ACHN (cell line): Measurements from ENCODE around the gene RITA1.

Experiments
- DNase-seq: peaks from one replicate; pipeline ENCODE4 v3.0.0-alpha.2; 2015
- in situ Hi-C: cut with HindIII; loops from 2 replicates; pipeline ENCODE4 v1.10.0; 2017; ENCODE audit warnings: low sequenced_read_pairs, low pct_ligation_motif_present, low pct_unique_long_range_greater_than_20kb

The RITA1 gene

GRCh38 chr12:113152196-113152834 is 33.2 kb upstream of the RITA1 start:
- in situ Hi-C loops: loop anchor here (25.0 kb wide), 1 partner anchor 90 kb away; the partner anchor contains the start of gene DTX1
- no peak for DNase-seq

- peak; percentile 93 for DNase-seq
- in situ Hi-C loops: loop anchor here (25.0 kb wide), 1 partner anchor 91 kb away; the partner anchor contains the start of gene DTX1
Observed at GRCh38 chr12:113152835-113153814, 32.4 kb upstream of the RITA1 start.

GRCh38 chr12:113154351-113154973 is 31.1 kb upstream of the RITA1 start:
- DNase-seq: peak; percentile 47
- in situ Hi-C loops: loop anchor here (25.0 kb wide), 1 partner anchor 92 kb away; the partner anchor contains the start of gene DTX1

GRCh38 chr12:113155060-113155459 is 30.5 kb upstream of the RITA1 start:
- DNase-seq: no peak
- in situ Hi-C loops: loop anchor here (25.0 kb wide), 1 partner anchor 93 kb away; the partner anchor contains the start of gene DTX1

- in situ Hi-C loops: loop anchor here (25.0 kb wide), 1 partner anchor 93 kb away; the partner anchor contains the start of gene DTX1
- DNase-seq: no peak
Observed at GRCh38 chr12:113155646-113156045, 29.9 kb upstream of the RITA1 start.

GRCh38 chr12:113157218-113157859 is 28.2 kb upstream of the RITA1 start:
- in situ Hi-C loops: loop anchor here (25.0 kb wide), 1 partner anchor 95 kb away; the partner anchor contains the start of gene DTX1
- DNase-seq: no peak

GRCh38 chr12:113158439-113159203 is 26.9 kb upstream of the RITA1 start:
- no peak for DNase-seq
- in situ Hi-C loops: loop anchor here (25.0 kb wide), 1 partner anchor 96 kb away; the partner anchor contains the start of gene DTX1

- in situ Hi-C loops: loop anchor here (25.0 kb wide), 1 partner anchor 98 kb away; the partner anchor contains the start of gene DTX1
- DNase-seq: peak; percentile 26
Observed at GRCh38 chr12:113159937-113160336, 25.6 kb upstream of the RITA1 start.

GRCh38 chr12:113161415-113162016 is 24.0 kb upstream of the RITA1 start:
- DNase-seq: peak; percentile 34

GRCh38 chr12:113162102-113163029 is 23.2 kb upstream of the RITA1 start:
- in situ Hi-C loops: loop anchor here (25.0 kb wide), 1 partner anchor 100 kb away; the partner anchor contains the start of gene DTX1
- peak; percentile 66 for DNase-seq

More at GRCh38 chr12:113161415-113162016, 24.0 kb upstream of the RITA1 start:
- in situ Hi-C loops: loop anchor here (25.0 kb wide), 1 partner anchor 99 kb away; the partner anchor contains the start of gene DTX1

- no peak for DNase-seq
- in situ Hi-C loops: loop anchor here (25.0 kb wide), 1 partner anchor 101 kb away; the partner anchor contains the start of gene DTX1
Observed at GRCh38 chr12:113163030-113163360, 22.5 kb upstream of the RITA1 start.

- DNase-seq: no peak
- in situ Hi-C loops: loop anchor here (25.0 kb wide), 1 partner anchor 102 kb away; the partner anchor contains the start of gene DTX1
Observed at GRCh38 chr12:113164014-113164413, 21.5 kb upstream of the RITA1 start.

GRCh38 chr12:113165521-113166450 is 19.7 kb upstream of the RITA1 start:
- in situ Hi-C loops: loop anchor here (25.0 kb wide), 1 partner anchor 103 kb away; the partner anchor contains the start of gene DTX1
- DNase-seq: no peak

- no peak for DNase-seq
Observed at GRCh38 chr12:113167868-113168267, 17.7 kb upstream of the RITA1 start.

GRCh38 chr12:113169697-113170096 is 15.8 kb upstream of the RITA1 start:
- in situ Hi-C loops: loop anchor here (25.0 kb wide), 1 partner anchor 107 kb away; the partner anchor contains the start of gene DTX1
- DNase-seq: no peak

More at GRCh38 chr12:113167868-113168267, 17.7 kb upstream of the RITA1 start:
- in situ Hi-C loops: loop anchor here (25.0 kb wide), 1 partner anchor 106 kb away; the partner anchor contains the start of gene DTX1
